GM18520 (cell line): ENCODE data around the gene POLA1.
"Not testable (repeated sequence)": the region's sequence is repeated elsewhere in the genome, so short reads cannot be mapped to it uniquely, and the experiment has no call there.

Source experiments
- ATAC-seq: cut with Tn5 transposase; IDR thresholded peaks from one replicate; pipeline ENCODE4 v1.9.1; 2021; ENCODE audit not compliant: unreplicated experiment

Gene POLA1

DNA sequence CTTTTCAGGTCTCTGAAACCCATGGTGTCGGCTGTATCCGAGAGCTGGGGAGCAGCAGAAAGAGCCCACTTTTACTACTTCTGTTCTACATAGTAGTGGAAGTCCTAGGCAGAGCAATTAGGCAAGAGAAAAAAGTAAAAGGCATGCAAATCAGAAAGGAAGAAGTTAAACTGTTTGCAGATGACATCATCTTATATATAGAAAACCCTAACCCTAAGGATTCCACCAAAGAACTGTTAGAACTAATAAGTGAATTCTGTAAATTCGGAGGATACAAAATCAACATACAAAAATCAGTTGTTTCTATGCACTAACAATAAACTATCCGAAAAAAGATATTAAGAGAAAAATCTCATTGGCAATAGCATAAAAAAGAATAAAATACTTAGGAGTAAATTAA lies 95.3 kb downstream of the POLA1 start:
- no peak for ATAC-seq

DNA sequence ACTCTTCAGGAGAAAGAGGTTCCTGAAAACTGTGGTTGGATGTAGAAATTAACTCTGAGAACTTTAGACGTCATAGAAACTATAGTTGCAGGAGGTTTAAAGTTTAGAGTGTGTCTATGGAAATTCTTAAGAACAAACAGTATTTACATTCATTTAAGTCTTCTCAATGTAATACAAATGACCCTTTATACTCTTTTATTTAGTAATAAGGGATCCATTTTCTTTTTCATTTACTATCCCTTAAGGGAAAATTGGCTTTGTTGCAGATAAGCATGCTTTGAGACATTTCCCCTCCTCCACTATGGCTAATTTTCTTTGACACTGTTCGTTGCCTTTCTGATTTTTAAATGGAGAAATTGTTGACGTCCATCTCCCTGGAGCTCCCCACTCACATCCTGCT lies 96.4 kb downstream of the POLA1 start:
- ATAC-seq, result no peak

GRCh38 chrX:24796204-24796603 lies 102.5 kb downstream of the POLA1 start:
- no peak for ATAC-seq

DNA sequence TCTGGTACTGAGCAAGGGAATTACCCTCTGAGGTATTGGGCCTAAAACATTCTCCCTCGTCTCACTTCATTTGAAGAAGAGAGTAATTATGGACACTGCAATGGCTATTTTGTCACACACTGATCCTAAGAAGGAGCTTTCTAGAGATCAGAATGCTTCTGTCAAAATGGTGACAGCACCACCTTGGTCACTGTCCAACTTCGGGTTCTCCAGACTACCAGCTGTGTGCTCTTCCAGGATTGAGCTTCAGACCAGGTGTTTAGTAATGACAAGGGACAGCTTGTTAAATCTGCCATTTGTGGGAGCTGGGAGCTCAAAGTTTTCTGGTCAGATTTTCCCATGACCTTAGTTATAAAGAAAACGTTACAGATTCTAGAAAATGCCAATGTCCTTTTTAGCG lies 105.4 kb downstream of the POLA1 start:
- no peak for ATAC-seq

- no peak for ATAC-seq
Measured at GRCh38 chrX:24799565-24799964, 105.8 kb downstream of the POLA1 start.

- ATAC-seq, result no peak
Measured at GRCh38 chrX:24805201-24805600, 111.5 kb downstream of the POLA1 start.

GRCh38 chrX:24819807-24820206 lies 126.1 kb downstream of the POLA1 start:
- not testable (repeated sequence) for ATAC-seq

DNA sequence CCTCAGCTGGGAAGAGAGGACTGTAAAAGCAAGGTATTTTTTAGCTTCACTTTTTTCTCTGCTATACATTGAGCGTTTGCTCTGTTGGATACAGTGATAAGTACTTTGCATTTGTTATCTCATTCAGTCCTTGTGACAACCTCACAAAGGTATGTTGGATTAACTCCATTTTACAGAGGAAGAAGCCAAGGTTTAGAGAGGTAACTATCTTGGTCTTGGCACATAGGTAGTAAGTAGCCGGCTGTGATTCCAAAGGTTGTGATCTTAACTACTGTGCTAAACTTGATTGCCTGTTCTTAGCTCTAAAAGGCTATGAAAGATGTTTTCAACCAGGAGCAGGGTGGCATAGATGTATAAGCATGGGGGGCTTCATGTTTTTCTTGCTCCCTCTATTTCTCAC lies 134.4 kb downstream of the POLA1 start:
- no peak for ATAC-seq

GRCh38 chrX:24828600-24828999 lies 134.9 kb downstream of the POLA1 start:
- no peak for ATAC-seq

GRCh38 chrX:24833695-24834094 lies 140.0 kb downstream of the POLA1 start:
- ATAC-seq, result no peak

- ATAC-seq, result no peak
Measured at GRCh38 chrX:24837966-24838365, 144.2 kb downstream of the POLA1 start.

DNA sequence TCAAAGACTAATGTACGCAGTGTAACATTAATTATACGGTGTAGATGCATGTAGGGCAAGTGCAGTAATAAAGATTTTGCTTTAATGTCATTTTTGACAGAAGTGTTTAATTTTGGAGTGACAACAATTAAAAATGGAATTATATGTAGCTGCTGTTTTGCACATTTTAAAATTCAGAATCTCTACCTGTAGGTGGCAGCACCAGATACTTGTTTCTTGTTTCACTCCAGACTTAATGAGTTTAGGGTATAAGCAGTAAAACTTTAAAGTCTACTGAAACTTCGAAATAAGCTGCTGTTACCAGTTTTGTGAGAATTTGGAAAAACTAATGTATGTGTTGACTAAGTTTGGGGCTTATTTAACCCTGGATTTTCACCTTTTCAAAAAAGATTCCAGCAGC lies 144.9 kb downstream of the POLA1 start:
- ATAC-seq, result no peak

GRCh38 chrX:24839331-24839730 lies 145.6 kb downstream of the POLA1 start:
- no peak for ATAC-seq

GRCh38 chrX:24842486-24842885 lies 148.8 kb downstream of the POLA1 start:
- no peak for ATAC-seq

DNA sequence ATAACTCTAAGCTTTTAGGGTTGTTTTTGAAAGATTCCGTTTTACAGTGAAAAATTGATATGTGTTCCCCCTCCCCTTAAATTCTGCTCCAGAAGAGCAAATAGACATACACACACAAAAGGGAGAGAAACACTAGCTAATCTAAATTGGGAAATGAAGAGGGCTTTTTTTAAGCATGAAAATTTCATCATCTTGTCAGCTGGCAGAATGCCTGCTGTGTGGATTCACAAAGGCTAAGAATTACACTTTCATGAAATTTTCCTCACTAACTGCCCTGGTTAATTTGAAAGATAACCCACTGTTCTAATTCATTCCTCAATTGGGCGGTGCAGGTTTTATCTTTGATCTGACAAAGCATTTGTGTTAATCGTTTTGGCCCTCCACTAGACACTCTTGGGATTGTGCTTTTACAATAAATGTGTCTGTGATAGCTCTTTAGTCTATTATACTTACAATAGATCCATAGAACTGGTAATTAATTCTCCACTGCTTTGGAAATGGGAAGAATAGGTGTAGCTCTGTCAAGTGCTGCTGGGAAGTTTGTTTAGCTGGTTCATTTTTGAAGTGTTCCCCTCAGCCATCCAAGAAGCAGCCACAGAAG lies 152.9 kb downstream of the POLA1 start:
- ATAC-seq, result no peak

DNA sequence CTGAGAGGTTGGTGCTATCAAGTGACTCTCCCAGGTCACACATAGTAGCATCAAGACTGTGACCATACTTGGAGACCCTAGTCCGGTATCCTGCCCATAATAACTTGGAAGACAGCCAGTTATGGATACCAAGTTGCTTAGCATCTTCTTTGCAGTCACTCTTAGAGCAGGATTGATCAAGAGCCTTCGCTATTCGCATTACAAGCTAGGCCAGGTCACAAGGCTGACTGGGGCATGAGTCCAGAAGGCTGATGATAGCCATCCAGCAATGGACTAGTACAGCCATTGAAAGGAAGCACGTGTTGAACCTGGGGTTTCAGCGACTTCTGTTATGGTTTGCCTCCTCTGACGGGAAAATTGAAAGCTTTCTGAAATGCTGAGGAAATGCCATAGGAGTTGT lies 157.6 kb downstream of the POLA1 start:
- ATAC-seq, result no peak

GRCh38 chrX:24851780-24852179 lies 158.1 kb downstream of the POLA1 start:
- no peak for ATAC-seq

DNA sequence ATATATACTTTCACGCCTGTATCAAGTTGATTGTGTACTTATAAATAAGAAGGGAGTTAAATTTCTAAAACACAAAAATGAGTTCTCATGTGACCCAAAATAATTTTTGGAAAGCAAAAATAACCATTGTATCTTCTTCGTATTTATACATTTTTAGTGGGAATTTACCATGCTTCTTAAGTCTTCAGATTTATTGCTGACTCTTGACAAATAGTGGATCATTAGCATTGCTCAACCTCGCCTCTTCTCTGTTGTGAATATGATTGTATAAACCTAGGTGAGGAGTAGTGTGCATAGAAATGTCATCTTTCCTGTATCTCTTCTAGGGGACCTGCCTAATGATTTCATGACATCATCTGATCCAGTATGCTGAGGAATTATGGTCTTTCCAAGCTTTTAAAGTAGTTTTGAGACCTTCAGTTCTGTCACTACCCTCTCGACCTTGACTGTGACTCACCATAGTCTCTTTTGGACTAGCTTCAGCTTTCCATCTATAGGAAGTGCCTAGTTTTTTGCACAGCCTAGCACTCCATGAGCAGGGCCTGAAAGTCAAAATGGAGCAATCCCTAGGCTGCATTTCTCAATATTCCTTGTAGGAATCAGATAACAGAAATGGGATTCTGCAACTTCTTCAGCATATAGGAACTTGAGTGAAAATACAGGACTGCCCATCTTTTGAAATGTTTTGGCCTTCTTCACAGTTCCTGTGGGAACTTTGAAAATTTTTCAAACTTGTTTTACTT lies 164.5 kb downstream of the POLA1 start:
- ATAC-seq, result no peak

GRCh38 chrX:24859211-24859841 lies 165.6 kb downstream of the POLA1 start:
- no peak for ATAC-seq

GRCh38 chrX:24860140-24860539 lies 166.4 kb downstream of the POLA1 start:
- no peak for ATAC-seq

- ATAC-seq, result no peak
Measured at GRCh38 chrX:24862343-24862742, 168.6 kb downstream of the POLA1 start.

DNA sequence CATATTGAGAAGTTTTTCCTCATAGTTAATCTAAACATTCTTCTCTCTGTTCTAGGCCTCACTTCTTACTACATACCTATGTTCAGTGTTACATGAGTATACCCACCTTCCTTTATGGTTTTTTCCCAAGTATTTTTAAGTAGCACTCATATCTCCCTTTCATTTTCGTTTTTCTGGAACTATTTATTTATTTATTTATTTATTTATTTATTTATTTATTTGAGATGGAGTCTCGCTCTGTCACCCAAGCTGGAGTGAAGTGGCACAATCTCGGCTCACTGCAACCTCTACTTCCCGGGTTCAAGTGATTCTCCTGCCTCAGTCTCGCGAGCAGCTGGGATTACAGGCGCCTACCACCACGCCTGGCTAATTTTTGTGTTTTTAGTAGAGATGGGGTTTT lies 170.1 kb downstream of the POLA1 start:
- not testable (repeated sequence) for ATAC-seq
